GM10248 (cell line): ENCODE measurements around the gene MCAM.

Experiments
- CTCF ChIA-PET: fragments of 300-600 bp; sonication (Branson Sonifier 250); formaldehyde crosslinking; extraction: SDS; loops from one replicate; lab custom pipeline; 2021; ENCODE audit warnings: antibody characterized with exemption; lab: Yijun Ruan, JAX
- POLR2A ChIA-PET: fragments of 350-650 bp; sonication (Branson Sonifier 250); formaldehyde crosslinking; extraction: SDS; loops from one replicate; lab custom pipeline; 2020; ENCODE audit warnings: antibody characterized with exemption; lab: Yijun Ruan, JAX
- DNase-seq: peaks from one replicate; pipeline ENCODE4 v3.0.0; 2012; ENCODE audit errors: extremely low spot score
- CTCF ChIP-seq: IDR thresholded peaks from 2 replicates; pipeline ENCODE4 v1.5.1; 2012; ENCODE audit warnings: mild to moderate bottlenecking, low read depth; ENCODE audit errors: extremely low read depth, missing control alignments, control extremely low read depth

Gene MCAM

DNA sequence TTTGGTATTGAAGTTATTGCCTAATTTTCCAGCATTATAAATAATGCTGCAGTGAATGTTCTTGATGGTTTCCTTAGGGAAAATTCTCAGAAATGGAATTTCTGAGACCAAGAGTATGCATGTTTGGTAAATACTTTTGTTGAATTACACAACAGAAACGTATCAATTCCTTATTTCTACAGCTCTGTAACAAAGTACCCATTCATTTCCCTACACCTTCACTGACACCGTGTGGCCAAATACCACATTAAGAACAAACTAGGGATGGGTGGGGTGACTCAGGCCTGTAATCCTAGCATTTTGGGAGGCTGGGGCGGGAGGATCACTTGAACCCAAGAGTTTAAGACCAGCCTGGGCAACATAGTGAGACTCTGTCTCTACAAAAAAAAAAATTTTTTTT lies 21.8 kb downstream of the MCAM start:
- no peak for DNase-seq
- TF ChIP-seq CTCF, result peak; percentile 21
- POLR2A ChIA-PET, result no interaction called here
- CTCF ChIA-PET, result interaction anchor here (3.6 kb wide), 1 partner anchor 11 kb away, joined by 18 read pairs; no protein-coding TSS in a partner anchor

DNA sequence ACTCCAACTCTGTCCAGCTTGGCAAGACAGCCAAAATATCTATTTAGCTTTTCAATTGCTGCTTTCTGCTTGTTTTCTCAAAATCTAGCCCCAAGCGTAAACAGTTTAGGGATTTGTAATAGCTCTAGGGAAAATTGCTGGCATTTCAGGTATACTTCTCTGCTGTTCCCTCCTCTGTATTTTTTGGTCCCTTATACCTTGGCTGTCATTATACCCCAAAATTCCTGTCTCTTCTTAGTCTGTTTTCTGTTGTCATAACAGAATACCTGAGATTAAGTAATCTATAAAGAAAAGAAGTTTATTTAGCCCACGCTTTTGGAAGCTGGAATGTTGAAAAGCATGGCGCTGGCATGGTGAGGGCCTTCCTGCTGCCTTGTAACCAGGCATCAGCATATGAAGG lies 23.5 kb downstream of the MCAM start:
- DNase-seq, result no peak
- ChIA-PET CTCF (interaction anchor here (3.6 kb wide), 1 partner anchor 9 kb away, joined by 18 read pairs; no protein-coding TSS in a partner anchor), POLR2A (no interaction called here)
- no peak for TF ChIP-seq CTCF

DNA sequence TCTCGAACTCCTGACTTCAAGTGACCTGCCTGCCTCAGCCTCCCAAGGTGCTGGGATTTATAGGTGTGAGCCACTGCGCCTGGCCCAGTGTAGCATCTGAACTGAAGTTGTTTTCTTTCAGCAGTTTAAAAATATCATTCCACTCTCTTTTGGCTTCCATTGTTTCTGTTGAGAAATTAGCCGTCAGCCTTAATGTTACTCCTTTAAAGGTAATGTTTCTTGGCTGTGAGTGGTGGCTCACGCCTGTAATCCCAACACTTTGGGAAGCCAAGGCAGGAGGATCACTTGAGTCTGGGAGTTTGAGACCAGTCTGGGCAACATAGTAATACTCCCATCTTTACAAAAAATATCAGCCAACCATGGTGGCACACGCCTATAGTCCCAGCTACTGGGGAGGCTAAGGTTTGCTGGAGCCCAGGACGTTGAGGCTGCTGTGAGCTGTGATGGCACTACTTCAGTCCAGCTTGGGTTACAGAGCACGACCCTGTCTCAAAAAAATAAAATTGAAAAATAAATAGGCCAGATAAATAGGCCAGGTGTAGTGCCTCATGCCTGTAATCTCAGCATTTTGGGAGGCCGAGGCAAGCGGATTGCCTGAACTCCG lies 25.9 kb downstream of the MCAM start:
- no peak for DNase-seq
- no peak for TF ChIP-seq CTCF
- ChIA-PET POLR2A (no interaction called here), CTCF (interaction anchor here (1.0 to 1.9 kb wide), 3 partner anchors 32 to 122 kb away, joined by 3 to 10 read pairs (median 3); no protein-coding TSS in a partner anchor)

DNA sequence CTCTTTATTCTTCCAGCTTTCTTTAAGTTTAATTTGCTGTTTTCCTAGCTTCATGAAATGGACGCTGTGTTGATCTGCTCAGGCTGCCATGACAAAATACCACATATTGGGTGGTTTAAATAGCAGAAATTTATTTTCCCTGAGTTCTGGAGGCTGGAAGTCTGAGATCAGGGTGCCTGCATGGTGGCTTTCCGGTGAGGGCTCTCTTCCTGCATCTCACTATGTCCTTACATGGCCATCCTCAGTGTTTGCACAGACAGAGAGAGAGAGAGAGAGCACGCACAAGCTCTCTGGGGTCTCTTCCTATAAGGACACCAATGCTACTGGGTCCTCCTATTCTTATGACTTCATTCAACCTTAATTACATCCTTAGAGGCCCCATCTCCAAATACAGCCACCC lies 28.7 kb downstream of the MCAM start:
- TF ChIP-seq CTCF, result no peak
- ChIA-PET POLR2A (no interaction called here), CTCF (no interaction called here)
- DNase-seq, result no peak

- no peak for TF ChIP-seq CTCF
- ChIA-PET CTCF (interaction anchor here (1.3 to 2.6 kb wide), 10 partner anchors 8 to 137 kb away, joined by 3 to 18 read pairs (median 4); partner anchors contain the start of gene ABCG4), POLR2A (no interaction called here)
- DNase-seq, result no peak
Measured at GRCh38 chr11:119285431-119285830, 31.5 kb downstream of the MCAM start.

- TF ChIP-seq CTCF, result peak; percentile 59
- POLR2A ChIA-PET, result no interaction called here
- CTCF ChIA-PET, result interaction anchor here (0.7 to 2.9 kb wide), 26 partner anchors 9 to 143 kb away, joined by 3 to 18 read pairs (median 4); partner anchors contain the start of gene ABCG4
- DNase-seq, result peak; percentile 68
Measured at GRCh38 chr11:119284344-119285157, 32.4 kb downstream of the MCAM start.
